GM12878 (cell line): ENCODE results near the gene PATJ. TPM values are rescaled to one million over a fixed set of nuclear protein-coding genes. Genes with fewer than 3 reads are reported as not detected.
"Not testable (repeated sequence)": the region's sequence is repeated elsewhere in the genome, so short reads cannot be mapped to it uniquely, and the experiment has no call there.

Experiments
- ATAC-seq: fragments of 200-7000 bp; cut with Tn5 transposase; 3 replicates; pipeline ENCODE4 v1.9.1; 2020; ENCODE audit warnings: mild to moderate bottlenecking, moderate library complexity
- BruUV-seq: library from RNA; stranded (reverse); fragments of 400-500 nt; replicated peaks from 2 replicates; lab custom pipeline; 2021; lab: Mats Ljungman, UMichigan
- CTCF ChIA-PET: fragments of 300-600 bp; sonication (Branson Sonifier 250); formaldehyde crosslinking; extraction: SDS; loops from one replicate; lab custom pipeline; 2021; ENCODE audit warnings: inconsistent platforms; lab: Yijun Ruan, JAX
- POLR2A ChIA-PET: fragments of 350-600 bp; formaldehyde crosslinking; extraction: SDS; loops from one replicate; lab custom pipeline; 2021; ENCODE audit warnings: inconsistent platforms; lab: Charles Lee
- RAD21 ChIA-PET: fragments of 300-600 bp; sonication (Branson Sonifier 250); formaldehyde crosslinking; loops from one replicate; lab custom pipeline; 2023; ENCODE audit warnings: antibody characterized with exemption; ENCODE audit not compliant: unreplicated experiment; lab: Charles Lee
- SMC1A ChIA-PET: fragments of 300-600 bp; sonication (Branson Sonifier 250); formaldehyde crosslinking; loops from one replicate; lab custom pipeline; 2023; ENCODE audit not compliant: unreplicated experiment, uncharacterized antibody; lab: Charles Lee
- DNase-seq: peaks from one replicate; pipeline ENCODE4 v3.0.0-alpha.2; 2011; ENCODE audit warnings: low read depth, low spot score
- FAIRE-seq: peaks from 3 replicates; lab custom pipeline; 2011; peaks lifted over from hg19 to GRCh38; lab: Jason Lieb, UNC
- H2AFZ ChIP-seq: 2 replicates; pipeline ENCODE4 v1.6.0; 2011; ENCODE audit warnings: low read depth, low read length, control low read depth; ENCODE audit not compliant: control insufficient read depth
- H3K27ac ChIP-seq: 2 replicates; pipeline ENCODE4 v1.5.1; 2011; ENCODE audit warnings: control low read depth; ENCODE audit not compliant: control insufficient read depth, insufficient read depth
- H3K27me3 ChIP-seq, 2 experiments: replicated peaks in 1 of 2; 2 replicates each; pipeline versions ENCODE4 v1.6.0 to v1.6.1; 2011; ENCODE audit warnings: low read length in 1 of 2; ENCODE audit not compliant: control insufficient read depth in 2 of 2, insufficient read depth in 2 of 2
- H3K36me3 ChIP-seq, 2 experiments: 2 replicates each; pipeline ENCODE4 v1.5.1; 2011; ENCODE audit warnings: low read length in 1 of 2; ENCODE audit not compliant: control insufficient read depth in 2 of 2, insufficient read depth in 2 of 2
- H3K4me1 ChIP-seq: 2 replicates; pipeline ENCODE4 v1.6.1; 2011; ENCODE audit warnings: mild to moderate bottlenecking, low read length, moderate library complexity, mixed read lengths; ENCODE audit not compliant: control insufficient read depth, insufficient read depth
- H3K4me2 ChIP-seq: 2 replicates; pipeline ENCODE4 v1.6.0; 2011; ENCODE audit warnings: control low read depth; ENCODE audit not compliant: control insufficient read depth, insufficient read depth
- H3K4me3 ChIP-seq: fragments of 200-600 bp; sonication (generic); 2 replicates; pipeline ENCODE4 v1.5.1; 2016
- H3K79me2 ChIP-seq: 2 replicates; pipeline ENCODE4 v1.6.0; 2011; ENCODE audit warnings: low read length; ENCODE audit not compliant: control insufficient read depth, insufficient read depth
- H3K9ac ChIP-seq: 2 replicates; pipeline ENCODE4 v1.8.0; 2011; ENCODE audit warnings: low read length, control low read depth, mixed read lengths; ENCODE audit not compliant: control insufficient read depth, insufficient read depth
- H3K9me3 ChIP-seq: replicated peaks from 3 replicates; pipeline ENCODE4 v1.5.1; 2011; ENCODE audit warnings: mild to moderate bottlenecking, low read length; ENCODE audit not compliant: control insufficient read depth, insufficient read depth
- H4K20me1 ChIP-seq: 2 replicates; pipeline ENCODE4 v1.6.0; 2011; ENCODE audit not compliant: control insufficient read depth, insufficient read depth
- EGR1 ChIP-seq, 2 experiments: IDR thresholded peaks; 1 replicate in 1 of 2; 2 replicates in 1 of 2; pipeline ENCODE4 v1.6.1; 2011 to 2012; ENCODE audit warnings: low read depth in 2 of 2, low read length in 2 of 2, borderline replicate concordance in 1 of 2, mild to moderate bottlenecking in 1 of 2, moderate library complexity in 1 of 2
- WGBS: methylation state at CpG from one replicate; pipeline ENCODE4 v1.1.6; 2016; ENCODE audit warnings: low lambda C conversion rate; ENCODE audit not compliant: insufficient replicate concordance, insufficient coverage; ENCODE audit errors: missing lambda C conversion rate; 5-methylcytosine and 5-hydroxymethylcytosine counted together
- in situ Hi-C: fragments of 300-500 bp; cut with MboI; formaldehyde crosslinking; loops from 9 replicates; pipeline ENCODE4 v1.14.3; 2018; ENCODE audit warnings: mixed read lengths
- intact Hi-C: fragments of 100-400 bp; cut with micrococcal nuclease; formaldehyde crosslinking; loops from one replicate; pipeline ENCODE4 v1.14.2; 2022; ENCODE audit not compliant: unreplicated experiment
- polyA plus RNA-seq, 11 experiments: library from polyadenylated mRNA; depleted of rRNA in 4 of 11; unstranded in 6 of 11; stranded (reverse) in 5 of 11; fragments of >200 nt; fragmentation: Nextera tagmentation in 4 of 11; fragmentation: Illumina TruSeq in 1 of 11; extraction: Ambion mirVana in 4 of 11; extraction: Trizol in 1 of 11; gene quantifications; 1 replicate in 1 of 11; 2 replicates in 10 of 11; pipeline versions ENCODE4 v1.2.1 to v1.2.3, GENCODE V29; 2011 to 2016; ENCODE audit warnings: inconsistent platforms in 2 of 11, missing spikeins in 2 of 11, low read depth in 1 of 11
- total RNA-seq, 4 experiments: library from RNA; depleted of rRNA in 3 of 4; stranded (reverse); fragments of >200 nt in 3 of 4; fragmentation: Illumina TruSeq in 1 of 4; extraction: Trizol in 1 of 4; gene quantifications; 2 replicates each; pipeline versions ENCODE4 v1.2.1 to v1.2.3, GENCODE V29; 2013 to 2021

Gene PATJ
- total and polyA plus RNA-seq, 10 of the 15 experiments (the other 5 are each of a cell fraction or from before 2014, with no cell fraction given), result 2.8 to 13.9 (median 6.9) TPM

DNA sequence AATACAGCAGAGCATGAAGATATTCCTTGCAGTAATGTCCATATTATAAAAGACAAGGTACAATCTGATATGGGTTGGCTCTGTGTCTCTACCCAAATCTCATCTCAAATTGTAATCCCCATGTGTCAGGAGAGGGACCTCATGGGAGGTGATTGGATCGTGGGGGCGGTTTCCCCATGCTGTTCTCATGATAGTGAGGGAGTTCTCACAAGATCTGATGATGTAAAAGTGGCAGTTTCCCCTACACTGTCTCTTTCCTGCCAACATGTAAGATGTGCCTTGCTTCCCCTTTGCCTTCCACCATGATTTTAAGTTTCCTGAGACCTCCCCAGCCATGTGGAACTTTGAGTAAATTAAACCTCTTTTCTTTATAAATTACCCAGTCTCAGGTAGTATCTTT, 152.0 kb downstream of the PATJ start:
- DNase-seq, H3K36me3 ChIP-seq, H3K27ac ChIP-seq, FAIRE-seq, H4K20me1 ChIP-seq, in situ Hi-C loops, CTCF ChIA-PET, RAD21 ChIA-PET, SMC1A ChIA-PET, H2AFZ ChIP-seq, intact Hi-C loops, ATAC-seq, H3K4me3 ChIP-seq, H3K9ac ChIP-seq, H3K79me2 ChIP-seq, BruUV-seq, H3K4me1 ChIP-seq, H3K27me3 ChIP-seq, H3K4me2 ChIP-seq, H3K9me3 ChIP-seq, POLR2A ChIA-PET: not testable (repeated sequence)
- 5% methylated on average over 2 of the region's 2 CpGs for WGBS

DNA sequence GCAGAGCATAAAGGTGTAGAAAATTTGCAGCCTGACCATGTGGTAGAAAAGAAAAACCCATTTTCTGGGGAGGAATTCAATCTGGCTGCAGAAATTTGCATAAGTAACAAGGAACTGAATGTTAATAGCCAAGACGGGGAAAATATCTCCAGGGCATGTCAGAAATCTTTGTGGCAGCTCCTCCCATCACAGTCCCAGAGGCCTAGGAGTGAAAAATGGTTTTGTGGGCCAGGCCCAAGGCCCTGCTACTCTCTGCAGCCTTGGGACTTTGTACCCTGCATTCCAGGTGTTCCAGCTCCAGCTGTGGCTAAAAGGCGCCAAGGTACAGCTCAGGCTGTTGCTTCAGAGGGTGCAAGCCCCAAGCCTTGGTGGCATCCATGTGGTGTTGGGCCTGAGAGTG, 152.9 kb downstream of the PATJ start:
- TF ChIP-seq EGR1 (IDR thresholded peaks at IDR 0.05; ENCODE audit: borderline replicate concordance in 1 of 2, low read depth in 2 of 2, low read length in 2 of 2), result no peak
- TF ChIP-seq, all 136 proteins: peak for 0
- ChIA-PET SMC1A (no interaction called here), CTCF (interaction anchor here (0.7 kb wide), 1 partner anchor 1207 kb away, joined by 3 read pairs; no protein-coding TSS in a partner anchor), POLR2A (no interaction called here), RAD21 (no interaction called here)
- no peak for ATAC-seq
- in situ Hi-C loops (no loop called here), intact Hi-C loops (no loop called here)
- Histone ChIP-seq H3K9me3 (peaks cover 2% of the 10 kb centered on the region; the same call in 1 of the 3 replicates), H3K9ac (no peak overlapping the region), H3K79me2 (no peaks in the 10 kb centered on the region), H4K20me1 (no peaks in the 10 kb centered on the region), H2AFZ (no peak overlapping the region), H3K4me3 (no peak overlapping the region), H3K4me1 (no peaks in the 10 kb centered on the region), H3K36me3 (no peaks in the 10 kb centered on the region), H3K27me3 (no peaks in the 10 kb centered on the region), H3K4me2 (no peak overlapping the region), H3K27ac (no peak overlapping the region)
- BruUV-seq, result no TSS peak
- no peak for DNase-seq
- FAIRE-seq, result no peak
- WGBS, result 33% methylated on average over 2 of the region's 2 CpGs
